ENCODE data around the gene B4GALNT3.

Gene B4GALNT3

GRCh38 chr12:569091-569676 lies 109.4 kb downstream of the B4GALNT3 start:
- no peak for TF ChIP-seq CTCF (IDR thresholded peaks at IDR 0.05; ENCODE audit: extremely low read depth, insufficient read depth, missing control alignments)
- no peak for DNase-seq (ENCODE audit: low spot score)
- in situ Hi-C loops (cut with MboI; ENCODE audit: low pct_unique_long_range_greater_than_20kb, low sequenced_read_pairs, unreplicated experiment) = loop anchor here (25.0 kb wide), 1 partner anchor 368 kb away; the partner anchor contains the start of gene RAD52

- in situ Hi-C loops (cut with MboI; ENCODE audit: low pct_unique_long_range_greater_than_20kb, low sequenced_read_pairs, unreplicated experiment) = loop anchor here (5.0 to 25.0 kb wide), 2 partner anchors 242 to 367 kb away; partner anchors contain the start of gene RAD52
- TF ChIP-seq CTCF (IDR thresholded peaks at IDR 0.05; ENCODE audit: extremely low read depth, insufficient read depth, missing control alignments) = peak; percentile 96
- DNase-seq (ENCODE audit: low spot score) = peak; percentile 96
These were observed 110.2 kb downstream of the B4GALNT3 start for GRCh38 chr12:569803-570434.

- no peak for DNase-seq (ENCODE audit: low spot score)
- TF ChIP-seq CTCF (IDR thresholded peaks at IDR 0.05; ENCODE audit: extremely low read depth, insufficient read depth, missing control alignments) = no peak
- in situ Hi-C loops (cut with MboI; ENCODE audit: low pct_unique_long_range_greater_than_20kb, low sequenced_read_pairs, unreplicated experiment) = loop anchor here (5.0 to 25.0 kb wide), 2 partner anchors 242 to 367 kb away; partner anchors contain the start of gene RAD52
These were observed 110.7 kb downstream of the B4GALNT3 start for GRCh38 chr12:570435-570920.

- in situ Hi-C loops (cut with MboI; ENCODE audit: low pct_unique_long_range_greater_than_20kb, low sequenced_read_pairs, unreplicated experiment) = loop anchor here (5.0 to 25.0 kb wide), 2 partner anchors 241 to 366 kb away; partner anchors contain the start of gene RAD52
- DNase-seq (ENCODE audit: low spot score) = no peak
- TF ChIP-seq CTCF (IDR thresholded peaks at IDR 0.05; ENCODE audit: extremely low read depth, insufficient read depth, missing control alignments) = no peak
These were observed 111.4 kb downstream of the B4GALNT3 start for GRCh38 chr12:570921-571794.

- DNase-seq (ENCODE audit: low spot score) = no peak
- in situ Hi-C loops (cut with MboI; ENCODE audit: low pct_unique_long_range_greater_than_20kb, low sequenced_read_pairs, unreplicated experiment) = loop anchor here (5.0 to 25.0 kb wide), 2 partner anchors 240 to 365 kb away; partner anchors contain the start of gene RAD52
- no peak for TF ChIP-seq CTCF (IDR thresholded peaks at IDR 0.05; ENCODE audit: extremely low read depth, insufficient read depth, missing control alignments)
These were observed 112.2 kb downstream of the B4GALNT3 start for GRCh38 chr12:571795-572531.
